ENCODE measurements around the gene WDR93. TPM values are rescaled to one million over a fixed set of nuclear protein-coding genes. Genes with fewer than 3 reads are reported as not detected.

Gene WDR93
- total and polyA plus RNA-seq, 2 of the 4 experiments (the other 2 are of a cell fraction) = not detected

DNA sequence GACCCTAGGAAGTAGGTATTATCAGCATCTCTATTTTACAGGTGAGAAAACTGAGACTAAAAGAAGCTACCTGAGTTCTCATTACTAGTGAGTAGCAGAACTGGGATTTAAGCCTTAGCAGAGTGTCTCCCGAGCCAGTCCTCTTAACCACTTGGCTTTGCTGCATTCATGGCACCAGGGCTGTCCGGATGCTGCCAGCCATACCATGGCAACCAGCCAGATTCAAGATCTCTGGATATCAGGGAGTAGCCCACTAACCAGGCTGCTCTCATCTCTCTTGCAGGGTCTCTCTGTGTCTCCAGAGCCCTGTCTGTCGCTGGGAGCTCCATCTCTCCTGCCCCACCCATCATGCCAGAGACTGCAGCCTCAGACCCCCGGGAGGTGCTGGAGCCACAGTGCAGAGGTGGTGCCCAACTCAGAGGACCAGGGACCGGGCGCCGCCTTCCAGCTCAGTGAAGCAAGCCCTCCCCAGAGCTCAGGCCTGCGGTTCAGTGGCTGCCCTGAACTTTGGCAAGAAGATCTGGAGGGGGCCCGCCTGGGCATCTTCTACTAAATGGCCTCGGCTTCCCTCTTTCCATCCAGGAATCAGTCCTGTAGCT is 87.3 kb downstream of the WDR93 start:
- Histone ChIP-seq H3K4me3 (ENCODE audit: insufficient read depth, low read depth, low read length) (no peak overlapping the region), H4K20me1 (ENCODE audit: insufficient read depth, low read length) (no peaks in the 10 kb centered on the region), H2BK15ac (ENCODE audit: low read depth, low read length) (no peak overlapping the region), H2AK9ac (replicated peaks; ENCODE audit: low read depth, low read length, poor library complexity) (no peak overlapping the region), H4K5ac (ENCODE audit: low read depth, low read length) (no peak overlapping the region), H2AK5ac (ENCODE audit: low read depth, low read length) (no peak overlapping the region), H3K14ac (replicated peaks; ENCODE audit: low read depth, low read length) (no peak overlapping the region), H3K4ac (ENCODE audit: low read depth, low read length) (no peak overlapping the region), H3K56ac (ENCODE audit: extremely low read depth, insufficient read depth, low read length) (no peak overlapping the region), H3K9ac (ENCODE audit: low read depth, low read length) (no peak overlapping the region), H2BK120ac (ENCODE audit: low read depth, low read length) (no peak overlapping the region), H3K9me1 (ENCODE audit: insufficient read depth, low read length) (peaks cover 2% of the 10 kb centered on the region; the same call in 1 of the 2 replicates), H3K27me3 (ENCODE audit: control insufficient read depth, insufficient read depth, low read length) (no peaks in the 10 kb centered on the region), H3K18ac (ENCODE audit: low read depth, low read length) (no peak overlapping the region), H2BK20ac (ENCODE audit: low read depth, low read length) (no peak overlapping the region), H2AFZ (replicated peaks; ENCODE audit: low read length, poor library complexity) (no peak overlapping the region), H3K9me3 (ENCODE audit: control insufficient read depth, insufficient read depth, low read length) (no peaks in the 10 kb centered on the region), H3K4me1 (ENCODE audit: control insufficient read depth, insufficient read depth, low read length) (peaks cover 5% of the 10 kb centered on the region), H3K79me1 (ENCODE audit: low read depth in 1 of 2, low read length in 2 of 2) (no peaks in the 10 kb centered on the region), H3K27ac (ENCODE audit: insufficient read depth, low read length) (no peak overlapping the region), H2BK5ac (ENCODE audit: low read depth, low read length, poor library complexity, severe bottlenecking) (no peak overlapping the region), H3K23ac (ENCODE audit: low read depth, low read length) (no peak overlapping the region), H4K91ac (ENCODE audit: insufficient read depth, low read depth, low read length) (no peak overlapping the region), H3K4me2 (ENCODE audit: low read depth, low read length) (no peak overlapping the region), H4K8ac (ENCODE audit: low read depth in 2 of 2, low read length in 2 of 2) (no peak overlapping the region), H3K36me3 (ENCODE audit: control insufficient read depth, insufficient read depth, low read length) (no peaks in the 10 kb centered on the region)
- 94% methylated on average over 7 of the region's 10 CpGs; no CpG with 5 or more reads in 1 of the 2 experiments for WGBS, 2 experiments (ENCODE audit: extremely low coverage in 2 of 2, insufficient read length in 1 of 2)
- DNase-seq (no peak), ATAC-seq (ENCODE audit: low read depth) (no peak)
- in situ Hi-C loops (cut with MboI; ENCODE audit: low sequenced_read_pairs) (no loop called here), intact Hi-C loops (cut with micrococcal nuclease) (no loop called here), dilution Hi-C loops (cut with HindIII; ENCODE audit: low sequenced_read_pairs, unreplicated experiment) (no loop called here)
- ChIA-PET CTCF (no interaction called here), POLR2A (ENCODE audit: unreplicated experiment) (no interaction called here)
- no TSS peak for BruUV-seq (replicated peaks)
- no peak for TF ChIP-seq FOS (IDR thresholded peaks at IDR 0.05; ENCODE audit: low read depth, low read length)
- TF ChIP-seq, protein P1, sequence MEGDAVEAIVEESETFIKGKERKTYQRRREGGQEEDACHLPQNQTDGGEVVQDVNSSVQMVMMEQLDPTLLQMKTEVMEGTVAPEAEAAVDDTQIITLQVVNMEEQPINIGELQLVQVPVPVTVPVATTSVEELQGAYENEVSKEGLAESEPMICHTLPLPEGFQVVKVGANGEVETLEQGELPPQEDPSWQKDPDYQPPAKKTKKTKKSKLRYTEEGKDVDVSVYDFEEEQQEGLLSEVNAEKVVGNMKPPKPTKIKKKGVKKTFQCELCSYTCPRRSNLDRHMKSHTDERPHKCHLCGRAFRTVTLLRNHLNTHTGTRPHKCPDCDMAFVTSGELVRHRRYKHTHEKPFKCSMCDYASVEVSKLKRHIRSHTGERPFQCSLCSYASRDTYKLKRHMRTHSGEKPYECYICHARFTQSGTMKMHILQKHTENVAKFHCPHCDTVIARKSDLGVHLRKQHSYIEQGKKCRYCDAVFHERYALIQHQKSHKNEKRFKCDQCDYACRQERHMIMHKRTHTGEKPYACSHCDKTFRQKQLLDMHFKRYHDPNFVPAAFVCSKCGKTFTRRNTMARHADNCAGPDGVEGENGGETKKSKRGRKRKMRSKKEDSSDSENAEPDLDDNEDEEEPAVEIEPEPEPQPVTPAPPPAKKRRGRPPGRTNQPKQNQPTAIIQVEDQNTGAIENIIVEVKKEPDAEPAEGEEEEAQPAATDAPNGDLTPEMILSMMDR (conservative IDR thresholded peaks at IDR 0.05; ENCODE audit: low read depth, low read length) = no peak
- no peak for TF ChIP-seq CEBPB (IDR thresholded peaks at IDR 0.05; ENCODE audit: low read depth, low read length)

All from IMR-90 (cell line).